ENCODE data around the gene ECT2. TPM values are rescaled to one million over a fixed set of nuclear protein-coding genes. Genes with fewer than 3 reads are reported as not detected.

ECT2 gene
- total and polyA plus RNA-seq, 2 of the 8 experiments (the other 6 are each of a cell fraction or from before 2014, with no cell fraction given), result 19.5 to 88.7 TPM

DNA sequence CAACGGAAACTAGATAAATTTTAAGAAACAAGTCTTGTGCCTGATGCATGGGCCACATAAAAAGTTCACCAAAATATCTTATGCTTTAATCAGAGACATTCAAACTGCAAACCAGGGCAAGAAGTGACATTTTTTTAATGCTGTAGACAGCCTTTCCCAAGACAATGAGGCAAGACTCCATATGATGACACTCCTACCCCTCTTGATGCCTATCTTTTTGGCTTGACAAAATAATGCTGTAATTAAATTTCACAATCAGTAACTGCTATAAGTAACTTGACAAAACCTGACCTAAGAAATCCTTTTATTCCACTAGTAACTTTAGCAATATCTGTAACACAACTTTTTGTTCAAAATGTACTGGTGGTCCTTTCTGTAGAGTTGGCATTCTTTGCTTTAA lies 48.7 kb downstream of the ECT2 start (continued):
- no peak for TF ChIP-seq HDAC6 (IDR thresholded peaks at IDR 0.05; ENCODE audit: low read depth, low read length)
- no peak for TF ChIP-seq SRF (IDR thresholded peaks at IDR 0.05; ENCODE audit: low read depth, low read length)
- TF ChIP-seq YY1 (IDR thresholded peaks at IDR 0.05; ENCODE audit: low read depth, low read length), result no peak
- no peak for TF ChIP-seq EP300 (IDR thresholded peaks at IDR 0.05; ENCODE audit: borderline replicate concordance in 1 of 2, low read depth in 2 of 2, low read length in 2 of 2)
- no peak for TF ChIP-seq CHD7 (IDR thresholded peaks at IDR 0.05; ENCODE audit: insufficient replicate concordance, low read length)
- TF ChIP-seq SP1 (IDR thresholded peaks at IDR 0.05; ENCODE audit: low read depth, low read length), result no peak
- TF ChIP-seq, protein P1, sequence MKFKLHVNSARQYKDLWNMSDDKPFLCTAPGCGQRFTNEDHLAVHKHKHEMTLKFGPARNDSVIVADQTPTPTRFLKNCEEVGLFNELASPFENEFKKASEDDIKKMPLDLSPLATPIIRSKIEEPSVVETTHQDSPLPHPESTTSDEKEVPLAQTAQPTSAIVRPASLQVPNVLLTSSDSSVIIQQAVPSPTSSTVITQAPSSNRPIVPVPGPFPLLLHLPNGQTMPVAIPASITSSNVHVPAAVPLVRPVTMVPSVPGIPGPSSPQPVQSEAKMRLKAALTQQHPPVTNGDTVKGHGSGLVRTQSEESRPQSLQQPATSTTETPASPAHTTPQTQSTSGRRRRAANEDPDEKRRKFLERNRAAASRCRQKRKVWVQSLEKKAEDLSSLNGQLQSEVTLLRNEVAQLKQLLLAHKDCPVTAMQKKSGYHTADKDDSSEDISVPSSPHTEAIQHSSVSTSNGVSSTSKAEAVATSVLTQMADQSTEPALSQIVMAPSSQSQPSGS (IDR thresholded peaks at IDR 0.05; ENCODE audit: low read length), result no peak
